ENCODE measurements around the gene SPIRE2.

DNA sequence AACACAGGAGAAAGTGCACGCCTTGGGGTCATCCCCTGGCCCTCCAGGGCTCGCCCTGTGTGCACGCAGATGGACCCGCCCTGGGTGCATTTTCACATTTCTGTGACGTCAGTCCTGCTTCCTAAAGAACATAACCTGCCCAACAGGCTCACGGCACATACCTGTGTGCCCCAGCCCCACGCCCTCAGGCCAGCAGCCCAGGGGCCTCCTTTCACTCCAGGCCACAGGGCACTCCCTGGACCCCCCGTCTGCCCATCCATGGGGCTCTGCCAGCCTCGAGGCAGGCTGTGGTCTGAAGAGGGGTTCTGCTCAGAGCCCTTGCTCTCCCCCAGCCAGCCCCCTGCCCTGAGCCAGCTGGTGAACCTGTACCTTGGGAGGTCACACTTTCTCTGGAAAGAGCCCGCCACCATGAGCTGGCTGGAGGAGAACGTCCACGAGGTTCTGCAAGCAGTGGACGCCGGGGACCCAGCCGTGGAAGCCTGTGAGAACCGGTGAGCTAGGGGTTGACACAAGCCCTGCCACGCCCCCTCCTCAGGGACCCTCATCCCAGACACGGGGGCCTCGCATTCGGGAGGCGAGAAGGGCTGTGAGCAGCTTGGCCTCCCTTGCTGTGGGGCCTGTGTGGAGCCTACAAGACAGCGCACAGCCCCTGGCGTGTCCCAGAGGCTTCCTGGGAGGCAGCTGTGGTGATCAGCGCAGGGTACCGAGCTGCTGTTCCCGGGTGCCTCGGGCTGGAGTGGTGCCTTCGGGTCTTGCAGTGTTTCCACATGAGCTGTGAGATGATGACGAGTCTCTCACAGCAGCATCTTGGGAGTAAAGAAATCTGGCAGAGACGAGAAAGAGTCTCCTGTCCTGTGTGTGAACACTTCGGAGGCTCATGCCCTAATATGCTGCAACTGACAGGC lies 76.6 kb downstream of the SPIRE2 start:
- TF ChIP-seq EZH2 (IDR thresholded peaks at IDR 0.05; ENCODE audit: borderline replicate concordance, low read depth, low read length, severe bottlenecking): no peak
- TF ChIP-seq, protein P1, sequence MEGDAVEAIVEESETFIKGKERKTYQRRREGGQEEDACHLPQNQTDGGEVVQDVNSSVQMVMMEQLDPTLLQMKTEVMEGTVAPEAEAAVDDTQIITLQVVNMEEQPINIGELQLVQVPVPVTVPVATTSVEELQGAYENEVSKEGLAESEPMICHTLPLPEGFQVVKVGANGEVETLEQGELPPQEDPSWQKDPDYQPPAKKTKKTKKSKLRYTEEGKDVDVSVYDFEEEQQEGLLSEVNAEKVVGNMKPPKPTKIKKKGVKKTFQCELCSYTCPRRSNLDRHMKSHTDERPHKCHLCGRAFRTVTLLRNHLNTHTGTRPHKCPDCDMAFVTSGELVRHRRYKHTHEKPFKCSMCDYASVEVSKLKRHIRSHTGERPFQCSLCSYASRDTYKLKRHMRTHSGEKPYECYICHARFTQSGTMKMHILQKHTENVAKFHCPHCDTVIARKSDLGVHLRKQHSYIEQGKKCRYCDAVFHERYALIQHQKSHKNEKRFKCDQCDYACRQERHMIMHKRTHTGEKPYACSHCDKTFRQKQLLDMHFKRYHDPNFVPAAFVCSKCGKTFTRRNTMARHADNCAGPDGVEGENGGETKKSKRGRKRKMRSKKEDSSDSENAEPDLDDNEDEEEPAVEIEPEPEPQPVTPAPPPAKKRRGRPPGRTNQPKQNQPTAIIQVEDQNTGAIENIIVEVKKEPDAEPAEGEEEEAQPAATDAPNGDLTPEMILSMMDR (IDR thresholded peaks at IDR 0.05; ENCODE audit: borderline replicate concordance, extremely low read depth, low read length, poor library complexity, severe bottlenecking): no peak
